ENCODE data around the gene FOXP1. TPM values are rescaled to one million over a fixed set of nuclear protein-coding genes. Genes with fewer than 3 reads are reported as not detected.
A peak's percentile ranks its signal among the peaks of the same experiment; 100 is the strongest.

Gene FOXP1
- total RNA-seq, 1 experiment from 2014 or later, result 58.4 TPM

- H3K27me3 ChIP-seq (replicated peaks; ENCODE audit: insufficient read depth, low read depth, low read length, poor library complexity), result no peaks in the 10 kb centered on the region
- intact Hi-C loops (cut with micrococcal nuclease; ENCODE audit: unreplicated experiment), result loop anchor here (10.0 kb wide), 3 partner anchors 517 to 1027 kb away; no protein-coding TSS in a partner anchor
- DNase-seq (ENCODE audit: low spot score), result peak; percentile 67
- H3K4me3 ChIP-seq (ENCODE audit: low read depth, low read length, poor library complexity, severe bottlenecking), result peak overlapping the region; percentile 73
- TF ChIP-seq EZH2 (IDR thresholded peaks at IDR 0.05; ENCODE audit: borderline replicate concordance, low read depth, low read length, poor library complexity, severe bottlenecking) (no peak), CTCF (conservative IDR thresholded peaks at IDR 0.05; ENCODE audit: low read depth, low read length) (no peak)
- no TSS peak for BruUV-seq (replicated peaks)
- H3K4me1 ChIP-seq (ENCODE audit: insufficient read depth, low read length, poor library complexity, severe bottlenecking), result peaks cover 30% of the 10 kb centered on the region
- no peaks in the 10 kb centered on the region for H3K9me3 ChIP-seq (ENCODE audit: low read depth, low read length, poor library complexity, severe bottlenecking)
- H3K36me3 ChIP-seq (ENCODE audit: insufficient read depth, low read length, poor library complexity, severe bottlenecking), result no peaks in the 10 kb centered on the region
- peak overlapping the region; percentile 85 for H3K27ac ChIP-seq (ENCODE audit: low read depth, low read length, poor library complexity, severe bottlenecking)
- ChIA-PET CTCF (no interaction called here), POLR2A (ENCODE audit: low non-redundant PET) (no interaction called here)
These were observed 1.4 kb downstream of the FOXP1 start for GRCh38 chr3:71582036-71582611.

GRCh38 chr3:71581457-71582035 is 2.0 kb downstream of the FOXP1 start:
- no TSS peak for BruUV-seq (replicated peaks)
- intact Hi-C loops (cut with micrococcal nuclease; ENCODE audit: unreplicated experiment), result loop anchor here (10.0 kb wide), 3 partner anchors 517 to 1027 kb away; no protein-coding TSS in a partner anchor
- peak overlapping the region; percentile 85 for H3K27ac ChIP-seq (ENCODE audit: low read depth, low read length, poor library complexity, severe bottlenecking)

More at GRCh38 chr3:71581457-71582035, 2.0 kb downstream of the FOXP1 start:
- no peaks in the 10 kb centered on the region for H3K27me3 ChIP-seq (replicated peaks; ENCODE audit: insufficient read depth, low read depth, low read length, poor library complexity)
- H3K4me1 ChIP-seq (ENCODE audit: insufficient read depth, low read length, poor library complexity, severe bottlenecking), result peaks cover 25% of the 10 kb centered on the region
- H3K9me3 ChIP-seq (ENCODE audit: low read depth, low read length, poor library complexity, severe bottlenecking), result no peaks in the 10 kb centered on the region
- CTCF ChIA-PET, result no interaction called here
- TF ChIP-seq EZH2 (IDR thresholded peaks at IDR 0.05; ENCODE audit: borderline replicate concordance, low read depth, low read length, poor library complexity, severe bottlenecking), result no peak
- no peak for TF ChIP-seq CTCF (conservative IDR thresholded peaks at IDR 0.05; ENCODE audit: low read depth, low read length)
- POLR2A ChIA-PET (ENCODE audit: low non-redundant PET), result no interaction called here
- no peak for DNase-seq (ENCODE audit: low spot score)
- no peaks in the 10 kb centered on the region for H3K36me3 ChIP-seq (ENCODE audit: insufficient read depth, low read length, poor library complexity, severe bottlenecking)
- H3K4me3 ChIP-seq (ENCODE audit: low read depth, low read length, poor library complexity, severe bottlenecking), result peak overlapping the region; percentile 73
